ENCODE measurements around the gene XPR1.
"Not testable (repeated sequence)": the region's sequence is repeated elsewhere in the genome, so short reads cannot be mapped to it uniquely, and the experiment has no call there.

Gene XPR1

DNA sequence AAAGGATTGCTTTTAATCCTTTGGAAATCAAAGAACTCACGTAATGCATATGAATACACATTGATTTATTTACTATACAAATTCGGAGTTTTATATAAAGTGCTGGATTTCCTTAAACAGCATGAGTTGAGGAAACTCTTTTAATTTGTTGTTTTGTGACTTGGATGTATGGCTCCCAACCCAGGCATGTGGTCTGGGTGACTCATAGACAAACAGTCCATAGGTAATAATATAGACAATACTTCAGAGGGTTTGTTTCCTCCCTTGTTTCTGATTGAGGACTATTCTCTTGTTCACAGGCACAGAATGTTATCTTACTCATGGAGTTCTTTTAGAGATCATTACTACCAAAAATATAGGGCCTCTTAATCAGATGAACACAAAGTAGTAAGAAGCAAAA is 43.8 kb downstream of the XPR1 start:
- no peaks in the 10 kb centered on the region for H3F3A ChIP-seq (ENCODE audit: insufficient read depth)
- TF ChIP-seq CTCF (IDR thresholded peaks at IDR 0.05; ENCODE audit: insufficient read depth, low read length, poor library complexity, severe bottlenecking), result no peak
- no peak for TF ChIP-seq EZH2phosphoT487 (conservative IDR thresholded peaks at IDR 0.05; ENCODE audit: low read length)
- no peak overlapping the region for H3K4me2 ChIP-seq (ENCODE audit: low read depth, low read length, poor library complexity, severe bottlenecking)
- H4K20me1 ChIP-seq (ENCODE audit: low read depth, low read length), result no peaks in the 10 kb centered on the region
- no peaks in the 10 kb centered on the region for H3K9me2 ChIP-seq (replicated peaks; ENCODE audit: insufficient read depth, low read length)
- H3K9me3 ChIP-seq (ENCODE audit: insufficient read depth, low read length), result 0 out of 2 replicates have a peak, but pooled peaks cover 5% of the 10 kb centered on the region
- no peak overlapping the region for H2AFZ ChIP-seq (ENCODE audit: low read depth, low read length, severe bottlenecking)
- H3K79me2 ChIP-seq (ENCODE audit: insufficient read depth, low read length), result no peaks in the 10 kb centered on the region
- no peak overlapping the region for H3K27ac ChIP-seq (ENCODE audit: low read depth, low read length)
- H3K36me3 ChIP-seq (ENCODE audit: low read length), result no peaks in the 10 kb centered on the region
- no peaks in the 10 kb centered on the region for H3K27me3 ChIP-seq (ENCODE audit: low read length)
- H3K9ac ChIP-seq (ENCODE audit: low read length), result no peak overlapping the region
- no peak overlapping the region for H3K4me3 ChIP-seq (ENCODE audit: insufficient read depth, low read length, poor library complexity, severe bottlenecking)

GRCh38 chr1:180680558-180681144 is 48.8 kb downstream of the XPR1 start:
- H3K4me2 ChIP-seq (ENCODE audit: low read depth, low read length, poor library complexity, severe bottlenecking), result no peak overlapping the region
- no peak overlapping the region for H3K9ac ChIP-seq (ENCODE audit: low read length)
- no peaks in the 10 kb centered on the region for H3K27me3 ChIP-seq (ENCODE audit: low read length)
- H4K20me1 ChIP-seq (ENCODE audit: low read depth, low read length), result no peaks in the 10 kb centered on the region
- no peak overlapping the region for H2AFZ ChIP-seq (ENCODE audit: low read depth, low read length, severe bottlenecking)
- no peaks in the 10 kb centered on the region for H3K36me3 ChIP-seq (ENCODE audit: low read length)
- no peak overlapping the region for H3K27ac ChIP-seq (ENCODE audit: low read depth, low read length)
- no peaks in the 10 kb centered on the region for H3K79me2 ChIP-seq (ENCODE audit: insufficient read depth, low read length)
- H3K9me3 ChIP-seq (ENCODE audit: insufficient read depth, low read length), result no peaks in the 10 kb centered on the region
- TF ChIP-seq EZH2phosphoT487 (conservative IDR thresholded peaks at IDR 0.05; ENCODE audit: low read length) (no peak), CTCF (IDR thresholded peaks at IDR 0.05; ENCODE audit: insufficient read depth, low read length, poor library complexity, severe bottlenecking) (no peak)
- no peak overlapping the region for H3K4me3 ChIP-seq (ENCODE audit: insufficient read depth, low read length, poor library complexity, severe bottlenecking)
- no peaks in the 10 kb centered on the region for H3K9me2 ChIP-seq (replicated peaks; ENCODE audit: insufficient read depth, low read length)
- no peaks in the 10 kb centered on the region for H3F3A ChIP-seq (ENCODE audit: insufficient read depth)

- H3K4me3 ChIP-seq (ENCODE audit: insufficient read depth, low read length, poor library complexity, severe bottlenecking); H3K36me3 ChIP-seq (ENCODE audit: low read length); H3K27me3 ChIP-seq (ENCODE audit: low read length); H3K27ac ChIP-seq (ENCODE audit: low read depth, low read length); H2AFZ ChIP-seq (ENCODE audit: low read depth, low read length, severe bottlenecking); H3F3A ChIP-seq (ENCODE audit: insufficient read depth); H3K9ac ChIP-seq (ENCODE audit: low read length); H3K9me2 ChIP-seq (replicated peaks; ENCODE audit: insufficient read depth, low read length); H4K20me1 ChIP-seq (ENCODE audit: low read depth, low read length); H3K9me3 ChIP-seq (ENCODE audit: insufficient read depth, low read length); H3K4me2 ChIP-seq (ENCODE audit: low read depth, low read length, poor library complexity, severe bottlenecking); H3K79me2 ChIP-seq (ENCODE audit: insufficient read depth, low read length): not testable (repeated sequence)
Measured at GRCh38 chr1:180683117-180683516, 51.3 kb downstream of the XPR1 start.

- Histone ChIP-seq H3F3A (ENCODE audit: insufficient read depth) (no peaks in the 10 kb centered on the region), H3K9me3 (ENCODE audit: insufficient read depth, low read length) (no peaks in the 10 kb centered on the region), H4K20me1 (ENCODE audit: low read depth, low read length) (peaks cover 4% of the 10 kb centered on the region; the same call in 1 of the 2 replicates), H3K27me3 (ENCODE audit: low read length) (no peaks in the 10 kb centered on the region), H3K9ac (ENCODE audit: low read length) (no peak overlapping the region), H2AFZ (ENCODE audit: low read depth, low read length, severe bottlenecking) (no peak overlapping the region), H3K27ac (ENCODE audit: low read depth, low read length) (no peak overlapping the region), H3K4me3 (ENCODE audit: insufficient read depth, low read length, poor library complexity, severe bottlenecking) (no peak overlapping the region), H3K9me2 (replicated peaks; ENCODE audit: insufficient read depth, low read length) (no peaks in the 10 kb centered on the region), H3K36me3 (ENCODE audit: low read length) (no peaks in the 10 kb centered on the region), H3K79me2 (ENCODE audit: insufficient read depth, low read length) (no peaks in the 10 kb centered on the region), H3K4me2 (ENCODE audit: low read depth, low read length, poor library complexity, severe bottlenecking) (no peak overlapping the region)
- TF ChIP-seq EZH2phosphoT487 (conservative IDR thresholded peaks at IDR 0.05; ENCODE audit: low read length) (no peak), CTCF (IDR thresholded peaks at IDR 0.05; ENCODE audit: insufficient read depth, low read length, poor library complexity, severe bottlenecking) (no peak)
Measured at GRCh38 chr1:180691322-180691913, 59.6 kb downstream of the XPR1 start.
